IMR-90 (cell line): ENCODE measurements around the gene RBBP4. TPM values are rescaled to one million over a fixed set of nuclear protein-coding genes. Genes with fewer than 3 reads are reported as not detected.

Source experiments
- ATAC-seq: fragments of 200-7000 bp; cut with Tn5 transposase; 2 replicates; pipeline ENCODE4 v1.9.1; 2020; ENCODE audit warnings: low read depth, mild to moderate bottlenecking, moderate library complexity
- BruUV-seq: library from RNA; stranded (reverse); fragments of 400-500 nt; replicated peaks from 2 replicates; lab custom pipeline; 2021; lab: Mats Ljungman, UMichigan
- CTCF ChIA-PET: fragments of 300-600 bp; formaldehyde crosslinking; extraction: SDS; loops from one replicate; lab custom pipeline; 2021; ENCODE audit warnings: antibody characterized with exemption; lab: Yijun Ruan, JAX
- POLR2A ChIA-PET: fragments of 300-600 bp; sonication (Branson Sonifier 250); formaldehyde crosslinking; loops from one replicate; lab custom pipeline; 2022; ENCODE audit warnings: antibody characterized with exemption; ENCODE audit not compliant: unreplicated experiment; lab: Charles Lee
- DNase-seq: peaks from one replicate; pipeline ENCODE4 v3.0.0; 2013
- H2AFZ ChIP-seq: replicated peaks from 2 replicates; pipeline ENCODE3; 2013; ENCODE audit warnings: low read length, mild to moderate bottlenecking; ENCODE audit not compliant: poor library complexity
- H2AK5ac ChIP-seq: 2 replicates; pipeline ENCODE4 v1.6.1; 2013; ENCODE audit warnings: low read depth, low read length, inconsistent platforms
- H2AK9ac ChIP-seq: replicated peaks from 2 replicates; pipeline ENCODE3; 2013; ENCODE audit warnings: mild to moderate bottlenecking, low read depth, low read length, moderate library complexity; ENCODE audit not compliant: poor library complexity
- H2BK120ac ChIP-seq: 2 replicates; pipeline ENCODE4 v1.6.1; 2013; ENCODE audit warnings: low read depth, low read length, inconsistent platforms
- H2BK15ac ChIP-seq: 3 replicates; pipeline ENCODE4 v1.6.1; 2013; ENCODE audit warnings: low read depth, low read length, inconsistent platforms
- H2BK20ac ChIP-seq: 2 replicates; pipeline ENCODE4 v1.6.1; 2013; ENCODE audit warnings: low read depth, mild to moderate bottlenecking, inconsistent platforms, low read length, moderate library complexity
- H2BK5ac ChIP-seq: 2 replicates; pipeline ENCODE4 v1.6.1; 2013; ENCODE audit warnings: mild to moderate bottlenecking, low read depth, low read length, inconsistent platforms; ENCODE audit not compliant: poor library complexity, severe bottlenecking
- H3K14ac ChIP-seq: replicated peaks from 2 replicates; pipeline ENCODE4 v1.6.1; 2013; ENCODE audit warnings: low read depth, low read length, inconsistent platforms
- H3K18ac ChIP-seq: 2 replicates; pipeline ENCODE4 v1.6.1; 2013; ENCODE audit warnings: low read depth, low read length, control low read depth
- H3K23ac ChIP-seq: 2 replicates; pipeline ENCODE4 v1.6.1; 2013; ENCODE audit warnings: low read depth, low read length, inconsistent platforms
- H3K27ac ChIP-seq: 2 replicates; pipeline ENCODE4 v1.5.1; 2013; ENCODE audit warnings: mild to moderate bottlenecking, control low read depth, low read length; ENCODE audit not compliant: insufficient read depth
- H3K27me3 ChIP-seq: 2 replicates; pipeline ENCODE4 v1.6.1; 2013; ENCODE audit warnings: low read length; ENCODE audit not compliant: control insufficient read depth, insufficient read depth
- H3K36me3 ChIP-seq: 2 replicates; pipeline ENCODE4 v1.6.1; 2013; ENCODE audit warnings: low read length, mixed read lengths; ENCODE audit not compliant: control insufficient read depth, insufficient read depth
- H3K4ac ChIP-seq: 2 replicates; pipeline ENCODE4 v1.6.1; 2013; ENCODE audit warnings: low read depth, low read length, inconsistent platforms
- H3K4me1 ChIP-seq: 2 replicates; pipeline ENCODE4 v1.6.1; 2013; ENCODE audit warnings: low read length, mixed read lengths; ENCODE audit not compliant: control insufficient read depth, insufficient read depth
- H3K4me2 ChIP-seq: 2 replicates; pipeline ENCODE4 v1.6.1; 2013; ENCODE audit warnings: low read depth, mild to moderate bottlenecking, control low read depth, low read length, moderate library complexity
- H3K4me3 ChIP-seq: 2 replicates; pipeline ENCODE4 v1.5.1; 2013; ENCODE audit warnings: low read depth, mild to moderate bottlenecking, control low read depth, low read length, moderate library complexity; ENCODE audit not compliant: insufficient read depth
- H3K56ac ChIP-seq: 2 replicates; pipeline ENCODE4 v1.6.1; 2013; ENCODE audit warnings: low read length, inconsistent platforms; ENCODE audit not compliant: insufficient read depth; ENCODE audit errors: extremely low read depth
- H3K79me1 ChIP-seq, 2 experiments: 2 replicates each; pipeline ENCODE4 v1.6.1; 2013; ENCODE audit warnings: low read length in 2 of 2, inconsistent platforms in 1 of 2, low read depth in 1 of 2
- H3K9ac ChIP-seq: 2 replicates; pipeline ENCODE4 v1.6.1; 2013; ENCODE audit warnings: low read depth, low read length, control low read depth
- H3K9me1 ChIP-seq: 2 replicates; pipeline ENCODE4 v1.6.1; 2013; ENCODE audit warnings: low read length, inconsistent platforms; ENCODE audit not compliant: insufficient read depth
- H3K9me3 ChIP-seq: 2 replicates; pipeline ENCODE4 v1.6.1; 2013; ENCODE audit warnings: low read length; ENCODE audit not compliant: control insufficient read depth, insufficient read depth
- H4K20me1 ChIP-seq: 2 replicates; pipeline ENCODE4 v1.6.1; 2013; ENCODE audit warnings: low read length, inconsistent platforms; ENCODE audit not compliant: insufficient read depth
- H4K5ac ChIP-seq: 2 replicates; pipeline ENCODE4 v1.6.1; 2013; ENCODE audit warnings: mild to moderate bottlenecking, low read depth, low read length, control low read depth
- H4K8ac ChIP-seq, 2 experiments: 2 replicates each; pipeline ENCODE4 v1.6.1; 2013; ENCODE audit warnings: low read depth in 2 of 2, low read length in 2 of 2, control low read depth in 1 of 2, inconsistent platforms in 1 of 2
- H4K91ac ChIP-seq: 2 replicates; pipeline ENCODE4 v1.6.1; 2013; ENCODE audit warnings: low read depth, low read length, inconsistent platforms; ENCODE audit not compliant: insufficient read depth
- CHD1 ChIP-seq: IDR thresholded peaks from 2 replicates; pipeline ENCODE4 v1.6.1; 2012; ENCODE audit warnings: low read depth, low read length, improper control_type of control experiment
- CTCF ChIP-seq: conservative IDR thresholded peaks from 2 replicates; pipeline ENCODE4 v1.5.1; 2012; ENCODE audit warnings: mild to moderate bottlenecking, low read depth, low read length, improper control_type of control experiment
- MAZ ChIP-seq: IDR thresholded peaks from 2 replicates; pipeline ENCODE4 v1.6.1; 2012; ENCODE audit warnings: low read depth, mild to moderate bottlenecking, low read length, improper control_type of control experiment, moderate library complexity, borderline replicate concordance
- RAD21 ChIP-seq: IDR thresholded peaks from 2 replicates; pipeline ENCODE4 v1.6.1; 2012; ENCODE audit warnings: low read length, improper control_type of control experiment
- WGBS, 2 experiments: methylation state at CpG; one replicate each; pipeline versions ENCODE4 v1.1.5 to v1.1.7; 2013; ENCODE audit warnings: missing lambda C conversion rate in 2 of 2; ENCODE audit not compliant: insufficient read length in 1 of 2; ENCODE audit errors: extremely low coverage in 2 of 2; 5-methylcytosine and 5-hydroxymethylcytosine counted together
- dilution Hi-C: fragments of 300-500 bp; cut with HindIII; formaldehyde crosslinking; loops from one replicate; pipeline ENCODE4 v1.14.3; 2018; ENCODE audit warnings: low sequenced_read_pairs; ENCODE audit not compliant: unreplicated experiment
- in situ Hi-C: fragments of 300-500 bp; cut with MboI; formaldehyde crosslinking; loops from 3 replicates; pipeline ENCODE4 v1.14.3; 2019; ENCODE audit warnings: low sequenced_read_pairs, inconsistent platforms, mixed read lengths
- intact Hi-C: fragments of 100-400 bp; cut with micrococcal nuclease; formaldehyde crosslinking; loops from 2 replicates; pipeline ENCODE4 v1.10.0; 2022
- polyA plus RNA-seq, 3 experiments: library from polyadenylated mRNA; depleted of rRNA; stranded (reverse); fragments of >200 nt; gene quantifications; 2 replicates each; pipeline ENCODE4 v1.2.3, GENCODE V29; 2012; ENCODE audit warnings: low replicate concordance in 1 of 3
- total RNA-seq: library from RNA; depleted of rRNA; stranded (reverse); fragments of >200 nt; gene quantifications from 2 replicates; pipeline ENCODE4 v1.2.3, GENCODE V29; 2012

RBBP4 gene
- total and polyA plus RNA-seq, 2 of the 4 experiments (the other 2 are of a cell fraction) = 82.9 to 161 TPM

- Histone ChIP-seq H3K9me3 (no peaks in the 10 kb centered on the region), H3K4me3 (peak overlapping the region; percentile 97; the same call in 1 of the 2 replicates), H3K9ac (peak overlapping the region; percentile 91; the same call in 1 of the 2 replicates), H2BK20ac (no peak overlapping the region), H4K8ac (0 out of 4 replicates have a peak overlapping the region, but pooled peaks of 1 of the 2 experiments have one; percentile 75), H2AK9ac (no peak overlapping the region), H2BK15ac (no peak overlapping the region), H3K36me3 (peaks cover 22% of the 10 kb centered on the region), H2AFZ (no peak overlapping the region), H3K56ac (peak overlapping the region; percentile 75; the same call in 1 of the 2 replicates), H4K91ac (no peak overlapping the region), H3K79me1 (peaks cover 18 to 54% of the 10 kb centered on the region in 2 experiments), H4K20me1 (peaks cover 2% of the 10 kb centered on the region; the same call in 1 of the 2 replicates), H3K27me3 (no peaks in the 10 kb centered on the region), H2BK5ac (no peak overlapping the region), H3K23ac (no peak overlapping the region), H3K9me1 (no peaks in the 10 kb centered on the region; the same call in 1 of the 2 replicates), H4K5ac (no peak overlapping the region), H3K4me1 (peaks cover 3% of the 10 kb centered on the region; the same call in 1 of the 2 replicates), H3K27ac (no peak overlapping the region), H3K4ac (no peak overlapping the region), H3K4me2 (peak overlapping the region; percentile 98), H2BK120ac (no peak overlapping the region), H2AK5ac (no peak overlapping the region), H3K14ac (peak overlapping the region; percentile 94; the same call in 1 of the 2 replicates), H3K18ac (no peak overlapping the region)
- ChIA-PET CTCF (no interaction called here), POLR2A (no interaction called here)
- BruUV-seq = no TSS peak
- TF ChIP-seq MAZ (no peak), RAD21 (no peak), CTCF (no peak), CHD1 (no peak)
- in situ Hi-C loops = no loop called here
- ATAC-seq (no peak), DNase-seq (no peak)
- 96% methylated on average over 4 of the region's 16 CpGs; no CpG with 5 or more reads in 1 of the 2 experiments for WGBS, 2 experiments
- dilution Hi-C loops = no loop called here
- intact Hi-C loops = no loop called here
Observed at GRCh38 chr1:32652244-32652962, 1.4 kb downstream of the RBBP4 start.
